HCT116 (cell line): ENCODE data around the gene ATP13A2. TPM values are rescaled to one million over a fixed set of nuclear protein-coding genes. Genes with fewer than 3 reads are reported as not detected.

Source experiments
- ATAC-seq: fragments of 200-7000 bp; cut with Tn5 transposase; 2 replicates; pipeline ENCODE4 v1.9.1; 2020; ENCODE audit warnings: mild to moderate bottlenecking, moderate library complexity
- BruUV-seq: library from RNA; stranded (reverse); fragments of 400-500 nt; replicated peaks from 2 replicates; lab custom pipeline; 2021; lab: Mats Ljungman, UMichigan
- CTCF ChIA-PET: fragments of 300-600 bp; sonication (Branson Sonifier 250); formaldehyde crosslinking; loops from one replicate; lab custom pipeline; 2021; ENCODE audit warnings: antibody characterized with exemption; lab: Charles Lee
- POLR2A ChIA-PET: fragments of 300-600, 350-600 bp; sonication (Branson Sonifier 250); formaldehyde crosslinking; loops from one replicate; lab custom pipeline; 2021; ENCODE audit warnings: antibody characterized with exemption; lab: Charles Lee
- RAD21 ChIA-PET, 2 experiments: fragments of 300-600 bp; sonication (Branson Sonifier 250); formaldehyde crosslinking; loops; one replicate each; lab custom pipeline; 2023; ENCODE audit warnings: low total read pairs in 2 of 2; ENCODE audit not compliant: uncharacterized antibody in 2 of 2, unreplicated experiment in 2 of 2, low non-redundant PET in 1 of 2; lab: Charles Lee
- DNase-seq: peaks from one replicate; pipeline ENCODE4 v3.0.0-alpha.2; 2010; ENCODE audit warnings: low read depth, low spot score
- H2AFZ ChIP-seq: fragments of 200-600 bp; shearing (Covaris generic), sonication (generic); 2 replicates; pipeline ENCODE4 v1.6.1; 2017; ENCODE audit warnings: low read depth, mixed run types, mixed read lengths, antibody characterized with exemption, low read length; ENCODE audit not compliant: poor library complexity, severe bottlenecking
- H3K27ac ChIP-seq: 2 replicates; pipeline ENCODE4 v1.5.1; 2012; ENCODE audit warnings: low read depth, low read length
- H3K27me3 ChIP-seq: fragments of 200-600 bp; sonication (generic); 2 replicates; pipeline ENCODE4 v1.6.1; 2016; ENCODE audit warnings: mixed run types, low read length, mixed read lengths; ENCODE audit not compliant: insufficient read depth
- H3K36me3 ChIP-seq, 2 experiments: fragments of 200-500 bp in 1 of 2; fragments of 200-600 bp in 1 of 2; sonication (Bioruptor generic) in 1 of 2; sonication (generic) in 1 of 2; 2 replicates each; pipeline versions ENCODE4 v1.5.1 to v1.6.1; 2014 to 2016; ENCODE audit warnings: low read length in 2 of 2, inconsistent platforms in 1 of 2, mixed read lengths in 1 of 2, mixed run types in 1 of 2; ENCODE audit not compliant: insufficient read depth in 2 of 2, control insufficient read depth in 1 of 2
- H3K4me1 ChIP-seq, 2 experiments: fragments of 200-600 bp in 1 of 2; sonication (generic) in 1 of 2; 2 replicates each; pipeline versions ENCODE4 v1.5.1 to v1.6.1; 2012 to 2017; ENCODE audit warnings: low read length in 2 of 2, inconsistent platforms in 1 of 2, mild to moderate bottlenecking in 1 of 2, mixed read lengths in 1 of 2, mixed run types in 1 of 2, moderate library complexity in 1 of 2; ENCODE audit not compliant: insufficient read depth in 2 of 2, control insufficient read depth in 1 of 2
- H3K4me2 ChIP-seq: fragments of 200-600 bp; sonication (generic); 2 replicates; pipeline ENCODE4 v1.6.1; 2017; ENCODE audit warnings: mixed run types, low read length, mixed read lengths
- H3K4me3 ChIP-seq, 2 experiments: fragments of 200-600 bp in 1 of 2; sonication (generic) in 1 of 2; replicated peaks in 1 of 2; 2 replicates each; pipeline ENCODE4 v1.5.1; 2011 to 2016; ENCODE audit warnings: low read length in 2 of 2, control low read depth in 1 of 2, low read depth in 1 of 2, mild to moderate bottlenecking in 1 of 2, mixed read lengths in 1 of 2, mixed run types in 1 of 2
- H3K79me2 ChIP-seq: fragments of 200-600 bp; sonication (generic); 2 replicates; pipeline ENCODE4 v1.6.1; 2017; ENCODE audit warnings: mild to moderate bottlenecking, mixed run types, low read length, moderate library complexity, mixed read lengths; ENCODE audit not compliant: insufficient read depth
- H3K9ac ChIP-seq: fragments of 200-600 bp; sonication (generic); 2 replicates; pipeline ENCODE4 v1.6.1; 2016; ENCODE audit warnings: low read length, mixed read lengths
- H3K9me2 ChIP-seq: fragments of 200-600 bp; sonication (generic), shearing (Covaris generic); 2 replicates; pipeline ENCODE4 v1.6.1; 2017; ENCODE audit warnings: mixed run types, mild to moderate bottlenecking, moderate library complexity; ENCODE audit not compliant: insufficient read depth
- H3K9me3 ChIP-seq, 2 experiments: fragments of 200-500 bp in 1 of 2; fragments of 200-600 bp in 1 of 2; sonication (Bioruptor generic) in 1 of 2; sonication (generic) in 1 of 2; 2 replicates each; pipeline ENCODE4 v1.6.1; 2014 to 2017; ENCODE audit warnings: low read length in 2 of 2, mixed read lengths in 2 of 2, inconsistent platforms in 1 of 2, low read depth in 1 of 2, mild to moderate bottlenecking in 1 of 2, mixed run types in 1 of 2, moderate library complexity in 1 of 2; ENCODE audit not compliant: control insufficient read depth in 1 of 2, insufficient read depth in 1 of 2
- H4K20me1 ChIP-seq: fragments of 200-600 bp; sonication (generic), shearing (Covaris generic); 2 replicates; pipeline ENCODE4 v1.6.1; 2017; ENCODE audit warnings: mixed run types, mild to moderate bottlenecking, moderate library complexity; ENCODE audit not compliant: insufficient read depth
- CEBPB ChIP-seq: IDR thresholded peaks from 2 replicates; pipeline ENCODE4 v1.6.1; 2012; ENCODE audit warnings: low read depth
- EGR1 ChIP-seq: IDR thresholded peaks from 2 replicates; pipeline ENCODE4 v1.6.1; 2012; ENCODE audit warnings: low read depth
- ELF1 ChIP-seq: IDR thresholded peaks from 2 replicates; pipeline ENCODE4 v1.6.1; 2012; ENCODE audit warnings: low read depth, borderline replicate concordance
- EZH2 ChIP-seq: fragments of 200-600 bp; sonication (generic); IDR thresholded peaks from 2 replicates; pipeline ENCODE4 v1.6.1; 2017; ENCODE audit warnings: antibody characterized with exemption, mixed run types
- EZH2phosphoT487 ChIP-seq: fragments of 200-600 bp; IDR thresholded peaks from 2 replicates; pipeline ENCODE4 v1.6.1; 2018; ENCODE audit warnings: antibody characterized with exemption, borderline replicate concordance
- FOSL1 ChIP-seq: IDR thresholded peaks from 2 replicates; pipeline ENCODE4 v1.6.1; 2012; ENCODE audit warnings: low read depth
- JUND ChIP-seq: IDR thresholded peaks from 2 replicates; pipeline ENCODE4 v1.6.1; 2012
- MAX ChIP-seq: IDR thresholded peaks from 2 replicates; pipeline ENCODE4 v1.6.1; 2012
- POLR2A ChIP-seq: IDR thresholded peaks from 2 replicates; pipeline ENCODE4 v1.7.0; 2011; ENCODE audit warnings: borderline replicate concordance; ENCODE audit not compliant: insufficient read depth, insufficient read length; ENCODE audit errors: extremely low read depth
- POLR2AphosphoS5 ChIP-seq: IDR thresholded peaks from 2 replicates; pipeline ENCODE4 v1.6.1; 2011; ENCODE audit warnings: mild to moderate bottlenecking, low read depth, low read length, moderate library complexity
- SIN3A ChIP-seq: IDR thresholded peaks from 2 replicates; pipeline ENCODE4 v1.6.1; 2012; ENCODE audit warnings: low read depth
- TCF7L2 ChIP-seq: IDR thresholded peaks from 2 replicates; pipeline ENCODE4 v1.7.0; 2011; ENCODE audit warnings: borderline replicate concordance, inconsistent platforms; ENCODE audit not compliant: insufficient read depth, insufficient read length; ENCODE audit errors: extremely low read depth
- ZBTB33 ChIP-seq: IDR thresholded peaks from 2 replicates; pipeline ENCODE4 v1.6.1; 2011; ENCODE audit warnings: mild to moderate bottlenecking, low read length, moderate library complexity; ENCODE audit not compliant: insufficient replicate concordance; ENCODE audit errors: extremely low read depth
- intact Hi-C: fragments of 100-400 bp; cut with micrococcal nuclease; formaldehyde crosslinking; loops from 2 replicates; pipeline ENCODE4 v1.10.0; 2022
- total RNA-seq: library from RNA; stranded (reverse); gene quantifications from one replicate; pipeline ENCODE4 v1.2.1, GENCODE V29; 2021; ENCODE audit not compliant: unreplicated experiment
- TF ChIP-seq, protein P1 (sequence below), 3 experiments: fragments of 200-600 bp in 1 of 3; sonication (generic) in 1 of 3; IDR thresholded peaks in 2 of 3; conservative IDR thresholded peaks in 1 of 3; 2 replicates each; pipeline ENCODE4 v1.5.1; 2012 to 2017; ENCODE audit warnings: low read depth in 2 of 3, low read length in 2 of 3, antibody characterized with exemption in 1 of 3, borderline replicate concordance in 1 of 3, control low read depth in 1 of 3, mild to moderate bottlenecking in 1 of 3, mixed read lengths in 1 of 3, mixed run types in 1 of 3, moderate library complexity in 1 of 3; ENCODE audit not compliant: insufficient read depth in 1 of 3
- TF ChIP-seq, protein P2 (sequence below): IDR thresholded peaks from 2 replicates; pipeline ENCODE4 v1.6.1; 2012; ENCODE audit warnings: low read depth

Gene ATP13A2
- total RNA-seq, 1 experiment from 2014 or later: 60.5 TPM

DNA sequence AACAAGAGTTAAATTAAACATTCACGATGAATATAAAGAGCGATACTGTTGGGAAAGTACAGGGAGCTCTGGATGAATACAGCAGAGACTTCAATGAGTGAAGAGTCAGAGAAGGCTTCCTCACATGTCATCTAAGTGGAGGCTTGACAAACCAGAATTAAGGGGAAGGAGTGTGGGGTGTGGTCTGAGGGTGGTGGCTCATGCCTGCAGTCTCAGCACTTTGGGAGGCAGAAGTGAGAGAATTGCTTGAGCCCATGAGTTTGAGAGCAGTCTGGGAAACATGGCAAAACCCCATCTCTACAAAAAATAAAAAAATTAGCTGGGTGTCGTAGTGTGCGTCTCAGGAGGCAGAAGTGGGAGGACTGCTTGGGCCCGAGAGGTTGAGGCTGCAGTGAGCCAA, 33.4 kb upstream of the ATP13A2 start (continued):
- TF ChIP-seq, protein P1, sequence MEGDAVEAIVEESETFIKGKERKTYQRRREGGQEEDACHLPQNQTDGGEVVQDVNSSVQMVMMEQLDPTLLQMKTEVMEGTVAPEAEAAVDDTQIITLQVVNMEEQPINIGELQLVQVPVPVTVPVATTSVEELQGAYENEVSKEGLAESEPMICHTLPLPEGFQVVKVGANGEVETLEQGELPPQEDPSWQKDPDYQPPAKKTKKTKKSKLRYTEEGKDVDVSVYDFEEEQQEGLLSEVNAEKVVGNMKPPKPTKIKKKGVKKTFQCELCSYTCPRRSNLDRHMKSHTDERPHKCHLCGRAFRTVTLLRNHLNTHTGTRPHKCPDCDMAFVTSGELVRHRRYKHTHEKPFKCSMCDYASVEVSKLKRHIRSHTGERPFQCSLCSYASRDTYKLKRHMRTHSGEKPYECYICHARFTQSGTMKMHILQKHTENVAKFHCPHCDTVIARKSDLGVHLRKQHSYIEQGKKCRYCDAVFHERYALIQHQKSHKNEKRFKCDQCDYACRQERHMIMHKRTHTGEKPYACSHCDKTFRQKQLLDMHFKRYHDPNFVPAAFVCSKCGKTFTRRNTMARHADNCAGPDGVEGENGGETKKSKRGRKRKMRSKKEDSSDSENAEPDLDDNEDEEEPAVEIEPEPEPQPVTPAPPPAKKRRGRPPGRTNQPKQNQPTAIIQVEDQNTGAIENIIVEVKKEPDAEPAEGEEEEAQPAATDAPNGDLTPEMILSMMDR (IDR thresholded peaks at IDR 0.05 in 2 of 3, conservative IDR thresholded peaks at IDR 0.05 in 1 of 3; ENCODE audit: borderline replicate concordance in 1 of 3, insufficient read depth in 1 of 3, low read depth in 2 of 3, low read length in 2 of 3): no peak
- no peak for TF ChIP-seq SIN3A
- no peak for TF ChIP-seq POLR2A
- no peak for TF ChIP-seq TCF7L2

DNA sequence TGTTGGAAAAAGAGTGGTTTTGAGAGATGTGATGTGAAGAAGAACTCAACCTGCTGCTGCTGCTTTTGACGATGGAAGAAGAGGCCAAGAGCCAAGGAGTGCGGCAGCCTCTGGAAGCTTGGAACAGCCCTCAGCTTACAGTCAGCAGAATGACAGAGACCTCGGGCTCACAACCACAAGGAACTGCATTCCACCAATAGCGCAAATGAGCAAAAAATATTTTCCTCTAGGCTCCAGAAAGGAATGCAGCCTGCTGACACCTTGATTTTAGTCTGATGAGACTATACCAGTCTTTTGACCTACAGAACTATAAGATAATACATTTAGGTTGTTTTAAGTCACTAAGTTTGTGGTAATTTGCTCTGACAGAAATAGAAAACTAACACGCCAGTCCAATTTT, 31.9 kb upstream of the ATP13A2 start:
- Histone ChIP-seq H3K9me2 (no peaks in the 10 kb centered on the region), H3K4me3 (no peak overlapping the region), H3K4me2 (no peak overlapping the region), H3K27ac (no peak overlapping the region), H3K9me3 (no peaks in the 10 kb centered on the region), H3K79me2 (peaks cover 58% of the 10 kb centered on the region), H3K9ac (no peak overlapping the region), H3K4me1 (no peaks in the 10 kb centered on the region), H2AFZ (no peak overlapping the region), H3K36me3 (peaks cover 35 to 37% of the 10 kb centered on the region in 2 experiments; a peak in 3 of 4 replicates), H3K27me3 (no peaks in the 10 kb centered on the region), H4K20me1 (no peaks in the 10 kb centered on the region)
- POLR2A ChIA-PET: no interaction called here
- no peak for DNase-seq
- CTCF ChIA-PET: no interaction called here
- no peak for ATAC-seq
- BruUV-seq: no TSS peak
- intact Hi-C loops: no loop called here
- RAD21 ChIA-PET: no interaction called here
- TF ChIP-seq, protein P1 (IDR thresholded peaks at IDR 0.05 in 2 of 3, conservative IDR thresholded peaks at IDR 0.05 in 1 of 3; ENCODE audit: borderline replicate concordance in 1 of 3, insufficient read depth in 1 of 3, low read depth in 2 of 3, low read length in 2 of 3): no peak
- no peak for TF ChIP-seq EZH2
- TF ChIP-seq MAX: no peak
- TF ChIP-seq JUND: no peak
- no peak for TF ChIP-seq EZH2phosphoT487
- TF ChIP-seq POLR2A: no peak
- TF ChIP-seq ELF1: no peak
- TF ChIP-seq, protein P2, sequence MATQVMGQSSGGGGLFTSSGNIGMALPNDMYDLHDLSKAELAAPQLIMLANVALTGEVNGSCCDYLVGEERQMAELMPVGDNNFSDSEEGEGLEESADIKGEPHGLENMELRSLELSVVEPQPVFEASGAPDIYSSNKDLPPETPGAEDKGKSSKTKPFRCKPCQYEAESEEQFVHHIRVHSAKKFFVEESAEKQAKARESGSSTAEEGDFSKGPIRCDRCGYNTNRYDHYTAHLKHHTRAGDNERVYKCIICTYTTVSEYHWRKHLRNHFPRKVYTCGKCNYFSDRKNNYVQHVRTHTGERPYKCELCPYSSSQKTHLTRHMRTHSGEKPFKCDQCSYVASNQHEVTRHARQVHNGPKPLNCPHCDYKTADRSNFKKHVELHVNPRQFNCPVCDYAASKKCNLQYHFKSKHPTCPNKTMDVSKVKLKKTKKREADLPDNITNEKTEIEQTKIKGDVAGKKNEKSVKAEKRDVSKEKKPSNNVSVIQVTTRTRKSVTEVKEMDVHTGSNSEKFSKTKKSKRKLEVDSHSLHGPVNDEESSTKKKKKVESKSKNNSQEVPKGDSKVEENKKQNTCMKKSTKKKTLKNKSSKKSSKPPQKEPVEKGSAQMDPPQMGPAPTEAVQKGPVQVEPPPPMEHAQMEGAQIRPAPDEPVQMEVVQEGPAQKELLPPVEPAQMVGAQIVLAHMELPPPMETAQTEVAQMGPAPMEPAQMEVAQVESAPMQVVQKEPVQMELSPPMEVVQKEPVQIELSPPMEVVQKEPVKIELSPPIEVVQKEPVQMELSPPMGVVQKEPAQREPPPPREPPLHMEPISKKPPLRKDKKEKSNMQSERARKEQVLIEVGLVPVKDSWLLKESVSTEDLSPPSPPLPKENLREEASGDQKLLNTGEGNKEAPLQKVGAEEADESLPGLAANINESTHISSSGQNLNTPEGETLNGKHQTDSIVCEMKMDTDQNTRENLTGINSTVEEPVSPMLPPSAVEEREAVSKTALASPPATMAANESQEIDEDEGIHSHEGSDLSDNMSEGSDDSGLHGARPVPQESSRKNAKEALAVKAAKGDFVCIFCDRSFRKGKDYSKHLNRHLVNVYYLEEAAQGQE: no peak
- no peak for TF ChIP-seq CEBPB
- TF ChIP-seq ZBTB33: no peak
- TF ChIP-seq POLR2AphosphoS5: no peak
- no peak for TF ChIP-seq FOSL1
- TF ChIP-seq EGR1: no peak
